Measurements from ENCODE around the gene TENT5A. TPM values are rescaled to one million over a fixed set of nuclear protein-coding genes. Genes with fewer than 3 reads are reported as not detected.

TENT5A gene
- total RNA-seq, 1 donor from 2014 or later, result 2.7 TPM

DNA sequence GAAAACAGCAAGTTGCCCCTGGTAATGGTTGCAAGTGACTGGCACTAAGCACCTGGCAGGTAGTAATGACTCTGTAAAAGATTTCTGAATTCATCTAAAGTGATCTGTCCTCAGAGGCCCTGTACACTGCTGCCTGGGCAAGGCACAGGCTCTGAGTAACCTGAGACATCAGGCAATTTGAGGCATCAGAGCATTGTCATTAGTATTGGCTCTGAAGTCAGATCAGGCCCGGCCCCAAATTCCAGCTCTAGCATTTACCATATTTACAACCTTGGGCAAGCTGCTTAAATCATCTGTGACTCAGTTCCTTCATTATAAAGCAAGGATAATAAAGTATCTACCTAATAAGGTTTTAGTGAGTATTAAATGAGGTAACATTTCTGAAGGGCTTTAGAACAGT is 17.3 kb upstream of the TENT5A start:
- Mint-ChIP-seq H3K4me1 (ENCODE audit: low read depth, unreplicated experiment) (no peaks in the 10 kb centered on the region), H3K9me3 (ENCODE audit: unreplicated experiment) (no peaks in the 10 kb centered on the region), H3K36me3 (ENCODE audit: unreplicated experiment) (peaks cover 2% of the 10 kb centered on the region), H3K27ac (ENCODE audit: unreplicated experiment) (no peak overlapping the region), H3K27me3 (ENCODE audit: unreplicated experiment) (no peaks in the 10 kb centered on the region), H3K4me3 (ENCODE audit: unreplicated experiment) (no peak overlapping the region)
- TF ChIP-seq, protein P1, sequence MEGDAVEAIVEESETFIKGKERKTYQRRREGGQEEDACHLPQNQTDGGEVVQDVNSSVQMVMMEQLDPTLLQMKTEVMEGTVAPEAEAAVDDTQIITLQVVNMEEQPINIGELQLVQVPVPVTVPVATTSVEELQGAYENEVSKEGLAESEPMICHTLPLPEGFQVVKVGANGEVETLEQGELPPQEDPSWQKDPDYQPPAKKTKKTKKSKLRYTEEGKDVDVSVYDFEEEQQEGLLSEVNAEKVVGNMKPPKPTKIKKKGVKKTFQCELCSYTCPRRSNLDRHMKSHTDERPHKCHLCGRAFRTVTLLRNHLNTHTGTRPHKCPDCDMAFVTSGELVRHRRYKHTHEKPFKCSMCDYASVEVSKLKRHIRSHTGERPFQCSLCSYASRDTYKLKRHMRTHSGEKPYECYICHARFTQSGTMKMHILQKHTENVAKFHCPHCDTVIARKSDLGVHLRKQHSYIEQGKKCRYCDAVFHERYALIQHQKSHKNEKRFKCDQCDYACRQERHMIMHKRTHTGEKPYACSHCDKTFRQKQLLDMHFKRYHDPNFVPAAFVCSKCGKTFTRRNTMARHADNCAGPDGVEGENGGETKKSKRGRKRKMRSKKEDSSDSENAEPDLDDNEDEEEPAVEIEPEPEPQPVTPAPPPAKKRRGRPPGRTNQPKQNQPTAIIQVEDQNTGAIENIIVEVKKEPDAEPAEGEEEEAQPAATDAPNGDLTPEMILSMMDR (IDR thresholded peaks at IDR 0.05; ENCODE audit: partially characterized antibody, unreplicated experiment), result no peak
- DNase-seq, result no peak

DNA sequence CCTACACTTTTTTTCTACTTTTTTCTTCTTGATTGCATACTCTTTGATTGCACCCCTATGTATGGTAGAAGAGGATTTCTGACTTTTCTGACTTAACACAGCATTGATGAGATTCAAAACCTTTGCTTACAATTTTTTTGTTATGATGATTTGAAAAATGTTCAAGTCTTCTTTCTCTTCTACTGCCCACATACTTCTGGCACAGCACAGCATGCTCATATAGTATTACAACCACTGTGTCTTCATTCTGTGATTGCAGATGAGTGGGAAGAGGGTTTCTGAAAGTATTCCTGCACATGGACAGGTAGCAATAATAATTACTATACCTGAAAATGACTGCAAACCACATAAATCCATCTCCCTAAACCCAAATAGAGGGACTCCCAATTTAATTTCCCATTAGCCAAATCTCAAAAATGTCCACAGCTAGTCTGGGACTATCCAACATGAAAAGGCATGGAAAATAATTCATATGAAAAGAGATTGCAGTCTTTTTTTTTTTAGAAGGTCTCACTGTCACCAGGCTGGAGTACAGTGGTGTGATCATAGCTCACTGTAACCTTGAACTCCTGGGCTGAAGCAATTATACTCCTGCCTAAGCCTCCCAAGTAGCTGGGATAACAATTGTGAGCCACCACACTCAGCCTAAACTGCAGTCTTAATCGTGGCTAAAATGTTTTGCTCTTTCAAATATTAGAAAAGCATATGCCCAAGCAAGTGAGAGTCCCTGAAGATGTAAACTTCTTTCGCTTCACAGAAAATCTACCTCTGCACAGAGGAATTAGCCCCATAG is 15.9 kb upstream of the TENT5A start:
- TF ChIP-seq, protein P1 (IDR thresholded peaks at IDR 0.05; ENCODE audit: partially characterized antibody, unreplicated experiment), result no peak
- DNase-seq, result no peak
- no peaks in the 10 kb centered on the region for H3K27me3 Mint-ChIP-seq (ENCODE audit: unreplicated experiment)
- H3K9me3 Mint-ChIP-seq (ENCODE audit: unreplicated experiment), result no peaks in the 10 kb centered on the region
- no peak overlapping the region for H3K27ac Mint-ChIP-seq (ENCODE audit: unreplicated experiment)
- H3K4me1 Mint-ChIP-seq (ENCODE audit: low read depth, unreplicated experiment), result peaks cover under 1% of the 10 kb centered on the region
- H3K4me3 Mint-ChIP-seq (ENCODE audit: unreplicated experiment), result no peak overlapping the region
- peaks cover 4% of the 10 kb centered on the region for H3K36me3 Mint-ChIP-seq (ENCODE audit: unreplicated experiment)

DNA sequence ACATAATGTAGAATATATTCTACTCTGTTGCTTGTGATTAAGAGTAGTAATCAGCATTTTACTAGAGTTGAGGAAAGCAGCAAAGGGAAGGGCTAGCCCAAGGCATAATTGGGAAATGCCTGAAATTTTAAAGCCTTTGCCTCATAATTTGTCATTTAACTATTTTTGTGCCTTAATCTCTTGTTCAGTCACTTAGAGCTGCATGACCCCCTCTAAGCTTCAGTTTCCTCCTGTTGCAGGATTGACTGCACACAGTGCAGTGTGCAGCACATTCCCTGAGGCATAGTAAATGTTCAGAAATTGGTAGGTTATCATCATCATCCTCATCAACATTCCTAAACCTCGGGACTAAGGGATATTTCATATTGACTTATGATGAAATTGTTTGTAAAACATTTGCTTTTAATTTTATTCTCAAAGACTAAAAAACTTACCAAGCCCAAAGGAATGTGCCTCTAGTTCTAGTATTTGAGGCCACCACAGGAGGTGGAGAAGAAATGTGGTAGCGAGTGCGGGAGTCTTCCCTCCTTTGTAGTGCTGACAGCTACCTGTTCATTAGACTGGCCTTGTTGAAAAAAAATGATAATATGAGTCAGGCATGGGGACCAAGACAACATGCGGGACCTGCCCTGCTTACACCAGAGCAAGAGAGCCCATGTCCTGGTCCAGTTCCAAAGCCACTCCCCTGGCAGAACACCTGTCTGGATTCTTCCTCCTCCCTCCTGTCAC is 14.8 kb upstream of the TENT5A start:
- DNase-seq, result no peak
- H3K27ac Mint-ChIP-seq (ENCODE audit: unreplicated experiment), result no peak overlapping the region

GRCh38 chr6:81766482-81767069 is 14.1 kb upstream of the TENT5A start:
- H3K4me1 Mint-ChIP-seq (ENCODE audit: low read depth, unreplicated experiment), result peaks cover 9% of the 10 kb centered on the region
- H3K36me3 Mint-ChIP-seq (ENCODE audit: unreplicated experiment), result peaks cover 4% of the 10 kb centered on the region
- no peaks in the 10 kb centered on the region for H3K27me3 Mint-ChIP-seq (ENCODE audit: unreplicated experiment)
- H3K4me3 Mint-ChIP-seq (ENCODE audit: unreplicated experiment), result no peak overlapping the region
- DNase-seq, result no peak
- no peak overlapping the region for H3K27ac Mint-ChIP-seq (ENCODE audit: unreplicated experiment)
- no peaks in the 10 kb centered on the region for H3K9me3 Mint-ChIP-seq (ENCODE audit: unreplicated experiment)
- TF ChIP-seq, protein P1 (IDR thresholded peaks at IDR 0.05; ENCODE audit: partially characterized antibody, unreplicated experiment), result no peak

More for the DNA sequence above, 14.8 kb upstream of the TENT5A start:
- H3K36me3 Mint-ChIP-seq (ENCODE audit: unreplicated experiment), result peaks cover 4% of the 10 kb centered on the region
- no peaks in the 10 kb centered on the region for H3K27me3 Mint-ChIP-seq (ENCODE audit: unreplicated experiment)
- no peaks in the 10 kb centered on the region for H3K9me3 Mint-ChIP-seq (ENCODE audit: unreplicated experiment)
- TF ChIP-seq, protein P1 (IDR thresholded peaks at IDR 0.05; ENCODE audit: partially characterized antibody, unreplicated experiment), result no peak
- no peak overlapping the region for H3K4me3 Mint-ChIP-seq (ENCODE audit: unreplicated experiment)
- peaks cover 9% of the 10 kb centered on the region for H3K4me1 Mint-ChIP-seq (ENCODE audit: low read depth, unreplicated experiment)
